BLaER1 treated with 17β-estradiol and CSF1 and Interleukin-3, amounts not matched to agents 10 nM and 100 nM (cell line): Measurements from ENCODE around the gene IGFN1.
A peak's percentile ranks its signal among the peaks of the same experiment; 100 is the strongest.

Source experiments
- H3K27ac ChIP-seq, 11 experiments: shearing (Covaris generic); formaldehyde crosslinking; 2 replicates each; pipeline ENCODE4 v1.8.1; 2022
- H3K27me3 ChIP-seq, 11 experiments: shearing (Covaris generic); formaldehyde crosslinking; 2 replicates each; pipeline ENCODE4 v1.8.1; 2022
- H3K36me3 ChIP-seq, 11 experiments: shearing (Covaris generic); formaldehyde crosslinking; 2 replicates each; pipeline ENCODE4 v1.8.1; 2022
- H3K4me1 ChIP-seq, 10 experiments: shearing (Covaris generic); formaldehyde crosslinking; 2 replicates each; pipeline ENCODE4 v1.8.1; 2022
- H3K4me2 ChIP-seq, 11 experiments: shearing (Covaris generic); formaldehyde crosslinking; 2 replicates each; pipeline ENCODE4 v1.8.1; 2022
- H3K4me3 ChIP-seq, 10 experiments: shearing (Covaris generic); formaldehyde crosslinking; 2 replicates each; pipeline ENCODE4 v1.8.1; 2022
- H3K9ac ChIP-seq, 11 experiments: shearing (Covaris generic); formaldehyde crosslinking; 2 replicates each; pipeline ENCODE4 v1.8.1; 2022
- H3K9me3 ChIP-seq, 11 experiments: shearing (Covaris generic); formaldehyde crosslinking; replicated peaks in 1 of 11; 2 replicates each; pipeline ENCODE4 v1.8.1; 2022
- H4K20me1 ChIP-seq, 11 experiments: shearing (Covaris generic); formaldehyde crosslinking; 2 replicates each; pipeline ENCODE4 v1.8.1; 2022
- Cebpa-rat ChIP-seq, 11 experiments: shearing (Covaris generic); IDR thresholded peaks; 2 replicates each; pipeline ENCODE4 v1.8.1; 2022

Gene IGFN1

DNA sequence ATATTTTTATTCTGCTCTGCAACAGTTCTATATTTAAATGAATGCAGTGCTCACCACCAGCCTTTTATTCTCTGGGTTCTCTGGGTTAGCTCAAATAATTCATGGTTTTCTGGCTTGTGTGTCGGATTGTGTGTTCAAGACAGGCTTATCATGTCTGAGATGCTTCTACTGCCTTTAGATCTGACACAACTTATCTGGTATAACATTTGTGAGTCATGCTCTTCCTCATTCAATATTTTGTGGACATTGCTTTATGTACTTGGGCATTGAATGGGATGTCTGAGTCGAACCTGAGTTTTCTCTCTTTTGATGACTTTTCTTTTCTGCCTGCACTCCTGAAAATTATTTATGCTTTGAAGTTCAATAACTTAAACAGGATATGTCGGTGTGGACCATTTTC, 75.1 kb downstream of the IGFN1 start:
- TF ChIP-seq Cebpa-rat (IDR thresholded peaks at IDR 0.05), result no peak
- no peak overlapping the region for H3K4me3 ChIP-seq
- H3K27ac ChIP-seq, result no peak overlapping the region
- no peaks in the 10 kb centered on the region for H4K20me1 ChIP-seq
- no peaks in the 10 kb centered on the region for H3K9me3 ChIP-seq
- H3K4me1 ChIP-seq, result peaks cover 8 to 28% (median 12%) of the 10 kb centered on the region in 10 experiments; a peak in 19 of 20 replicates
- H3K4me2 ChIP-seq, result no peak overlapping the region
- no peaks in the 10 kb centered on the region for H3K27me3 ChIP-seq
- no peaks in the 10 kb centered on the region for H3K36me3 ChIP-seq
- H3K9ac ChIP-seq, result no peak overlapping the region

DNA sequence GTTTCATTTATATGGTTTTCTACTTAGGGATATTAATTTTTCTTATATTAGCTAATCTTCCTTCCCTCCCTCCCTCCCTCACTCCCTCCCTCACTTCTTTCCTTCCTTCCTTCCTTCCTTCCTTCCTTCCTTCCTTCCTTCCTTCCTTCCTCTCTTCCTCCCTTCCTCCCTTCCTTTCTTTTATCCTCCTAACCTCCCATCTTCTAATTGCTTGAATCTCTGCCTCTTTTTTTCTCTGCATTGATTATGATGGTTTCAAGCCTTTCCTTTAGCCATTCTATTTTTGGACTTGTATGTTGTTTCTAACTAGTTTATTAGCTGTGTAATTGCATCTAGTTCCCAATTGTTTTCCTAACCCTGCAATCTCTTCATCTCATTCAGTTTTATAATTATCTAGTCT, 75.7 kb downstream of the IGFN1 start:
- no peaks in the 10 kb centered on the region for H3K36me3 ChIP-seq
- no peaks in the 10 kb centered on the region for H4K20me1 ChIP-seq
- no peak for TF ChIP-seq Cebpa-rat (IDR thresholded peaks at IDR 0.05)

DNA sequence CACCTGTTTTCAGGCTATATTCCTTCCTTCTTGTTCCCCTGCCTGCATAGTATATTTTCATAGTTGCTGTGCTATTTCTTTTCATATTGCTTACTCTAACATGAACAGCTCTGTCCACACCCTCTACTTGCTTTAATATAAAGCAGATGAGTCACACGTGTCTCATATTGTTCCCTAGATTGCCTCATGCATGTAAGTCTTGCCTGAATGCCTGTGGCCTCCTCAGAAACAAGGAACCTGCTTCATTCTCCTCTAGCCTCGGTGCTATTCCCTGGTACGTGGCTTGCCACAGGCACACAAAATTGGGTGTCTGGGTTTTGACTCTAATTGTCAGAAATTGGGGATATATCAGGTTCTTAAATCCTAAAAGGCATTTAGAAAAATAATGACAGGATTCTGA, 76.2 kb downstream of the IGFN1 start:
- H3K9me3 ChIP-seq, result no peaks in the 10 kb centered on the region
- H4K20me1 ChIP-seq, result no peaks in the 10 kb centered on the region
- H3K4me3 ChIP-seq, result no peak overlapping the region
- peak in 3 of 11 experiments; percentile 19 to 50 (median 47); a peak in 1 of 22 replicates for TF ChIP-seq Cebpa-rat (IDR thresholded peaks at IDR 0.05)
- peak overlapping the region in 1 of 11 experiments; percentile 13; a peak in 1 of 22 replicates for H3K27ac ChIP-seq
- H3K4me1 ChIP-seq, result peaks cover 8 to 28% (median 12%) of the 10 kb centered on the region in 10 experiments; a peak in 19 of 20 replicates
- no peaks in the 10 kb centered on the region for H3K27me3 ChIP-seq
- H3K36me3 ChIP-seq, result no peaks in the 10 kb centered on the region
- H3K4me2 ChIP-seq, result peak overlapping the region; percentile 13 to 63 (median 45); a peak in 17 of 22 replicates
- H3K9ac ChIP-seq, result no peak overlapping the region

More for the DNA sequence above, 75.7 kb downstream of the IGFN1 start:
- Histone ChIP-seq H3K27ac (peak overlapping the region in 1 of 11 experiments; percentile 13; a peak in 1 of 22 replicates), H3K27me3 (no peaks in the 10 kb centered on the region), H3K4me3 (no peak overlapping the region), H3K4me2 (peak overlapping the region; percentile 13 to 63 (median 45); a peak in 17 of 22 replicates), H3K9me3 (no peaks in the 10 kb centered on the region), H3K9ac (no peak overlapping the region), H3K4me1 (peaks cover 8 to 28% (median 12%) of the 10 kb centered on the region in 10 experiments; a peak in 19 of 20 replicates)

- H3K4me2 ChIP-seq, result peak overlapping the region in 2 of 11 experiments; percentile 50 to 53; a peak in 2 of 22 replicates
- no peaks in the 10 kb centered on the region for H3K27me3 ChIP-seq
- no peaks in the 10 kb centered on the region for H3K9me3 ChIP-seq
- no peak overlapping the region for H3K27ac ChIP-seq
- no peaks in the 10 kb centered on the region for H3K36me3 ChIP-seq
- H3K4me1 ChIP-seq, result peaks cover 8 to 28% (median 12%) of the 10 kb centered on the region in 10 experiments; a peak in 19 of 20 replicates
- no peak for TF ChIP-seq Cebpa-rat (IDR thresholded peaks at IDR 0.05)
- H4K20me1 ChIP-seq, result no peaks in the 10 kb centered on the region
- no peak overlapping the region for H3K9ac ChIP-seq
- no peak overlapping the region for H3K4me3 ChIP-seq
Measured at GRCh38 chr1:201267481-201268229, 77.0 kb downstream of the IGFN1 start.

DNA sequence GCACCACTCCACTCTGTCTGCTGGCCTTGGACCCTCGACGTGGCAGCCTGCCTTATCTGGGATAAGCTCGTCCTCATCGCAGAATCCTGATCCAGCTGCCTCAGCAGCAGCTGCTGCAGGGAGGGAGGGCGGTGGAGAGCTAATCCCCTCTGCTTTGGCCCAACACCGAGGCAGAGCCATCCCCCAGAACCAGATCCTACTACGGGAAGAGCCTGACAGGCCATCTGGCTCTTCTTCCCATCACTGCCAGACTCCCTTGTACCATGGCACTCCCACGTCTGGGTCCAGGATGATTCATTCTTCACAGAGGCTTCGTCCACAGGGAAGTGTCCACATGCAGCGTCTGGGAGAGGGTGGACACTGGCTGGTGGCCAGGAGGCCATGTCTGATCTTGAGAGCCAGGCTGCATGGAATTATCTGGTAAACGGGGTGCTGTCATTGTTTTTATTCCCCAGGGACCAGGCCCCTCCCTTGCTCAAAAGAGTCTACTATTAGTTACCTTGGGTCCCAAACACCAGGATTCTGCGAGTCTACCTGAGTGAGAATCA, 78.1 kb downstream of the IGFN1 start:
- no peaks in the 10 kb centered on the region for H3K9me3 ChIP-seq
- H3K27me3 ChIP-seq, result no peaks in the 10 kb centered on the region
- no peaks in the 10 kb centered on the region for H3K36me3 ChIP-seq
- no peak overlapping the region for H3K9ac ChIP-seq
- no peak overlapping the region for H3K4me2 ChIP-seq
- H3K4me3 ChIP-seq, result no peak overlapping the region
- TF ChIP-seq Cebpa-rat (IDR thresholded peaks at IDR 0.05), result no peak
- peaks cover 8 to 28% (median 12%) of the 10 kb centered on the region in 10 experiments; a peak in 19 of 20 replicates for H3K4me1 ChIP-seq
- no peak overlapping the region for H3K27ac ChIP-seq
- H4K20me1 ChIP-seq, result no peaks in the 10 kb centered on the region

GRCh38 chr1:201269281-201269680, 78.7 kb downstream of the IGFN1 start:
- no peak overlapping the region for H3K27ac ChIP-seq
- no peaks in the 10 kb centered on the region for H3K36me3 ChIP-seq
- no peaks in the 10 kb centered on the region for H3K27me3 ChIP-seq
- no peak overlapping the region for H3K4me2 ChIP-seq
- TF ChIP-seq Cebpa-rat (IDR thresholded peaks at IDR 0.05), result no peak
- H3K9ac ChIP-seq, result no peak overlapping the region
- peaks cover 8 to 28% (median 12%) of the 10 kb centered on the region in 10 experiments; a peak in 19 of 20 replicates for H3K4me1 ChIP-seq
- no peaks in the 10 kb centered on the region for H4K20me1 ChIP-seq
- H3K4me3 ChIP-seq, result no peak overlapping the region
- H3K9me3 ChIP-seq, result no peaks in the 10 kb centered on the region

DNA sequence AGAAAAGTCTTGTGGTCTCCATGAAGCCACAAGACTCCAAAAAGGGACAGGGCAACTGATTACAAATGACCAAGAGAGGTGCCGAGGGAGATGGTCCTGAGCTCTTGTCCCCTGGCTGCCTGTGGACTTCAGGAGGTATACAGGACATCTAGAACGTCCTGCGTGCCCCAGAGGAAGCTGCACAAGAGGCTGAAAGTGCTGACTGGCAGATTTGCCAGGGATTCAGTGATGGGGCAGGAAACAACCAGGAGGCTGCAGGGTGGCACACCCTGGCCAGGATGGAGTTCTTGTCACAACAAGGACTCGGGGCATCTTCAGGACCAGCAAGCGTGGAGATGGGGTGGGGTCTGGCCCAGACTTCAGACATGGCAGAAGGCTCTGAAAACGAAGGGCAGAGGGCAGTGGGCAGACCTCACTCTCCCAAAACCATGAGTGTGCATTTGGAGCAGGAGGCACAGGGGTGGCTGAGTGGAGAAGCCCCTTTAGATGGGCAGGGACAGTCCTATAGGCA, 79.3 kb downstream of the IGFN1 start:
- Histone ChIP-seq H3K9ac (no peak overlapping the region), H3K9me3 (no peaks in the 10 kb centered on the region), H3K4me2 (no peak overlapping the region), H3K27ac (no peak overlapping the region), H3K4me3 (no peak overlapping the region), H3K4me1 (peaks cover 8 to 35% (median 13%) of the 10 kb centered on the region in 10 experiments; a peak in 19 of 20 replicates), H3K27me3 (no peaks in the 10 kb centered on the region), H3K36me3 (no peaks in the 10 kb centered on the region), H4K20me1 (no peaks in the 10 kb centered on the region)
- TF ChIP-seq Cebpa-rat (IDR thresholded peaks at IDR 0.05), result no peak

GRCh38 chr1:201270616-201271390, 80.2 kb downstream of the IGFN1 start:
- H3K4me2 ChIP-seq, result no peak overlapping the region
- H3K4me3 ChIP-seq, result no peak overlapping the region
- no peak for TF ChIP-seq Cebpa-rat (IDR thresholded peaks at IDR 0.05)
- H3K9me3 ChIP-seq, result no peaks in the 10 kb centered on the region
- H3K36me3 ChIP-seq, result no peaks in the 10 kb centered on the region
- H3K27ac ChIP-seq, result no peak overlapping the region
- no peaks in the 10 kb centered on the region for H4K20me1 ChIP-seq
- H3K9ac ChIP-seq, result no peak overlapping the region
- no peaks in the 10 kb centered on the region for H3K27me3 ChIP-seq
- peaks cover 8 to 39% (median 18%) of the 10 kb centered on the region in 10 experiments; a peak in 19 of 20 replicates for H3K4me1 ChIP-seq

GRCh38 chr1:201272799-201273198, 82.2 kb downstream of the IGFN1 start:
- TF ChIP-seq Cebpa-rat (IDR thresholded peaks at IDR 0.05), result no peak
- H3K4me2 ChIP-seq, result no peak overlapping the region
- peaks cover 0 to 23% (median 9%) of the 10 kb centered on the region in 10 experiments; a peak in 14 of 20 replicates for H3K4me1 ChIP-seq
- H4K20me1 ChIP-seq, result no peaks in the 10 kb centered on the region
- H3K9ac ChIP-seq, result no peak overlapping the region
- no peaks in the 10 kb centered on the region for H3K36me3 ChIP-seq
- H3K4me3 ChIP-seq, result no peak overlapping the region
- no peak overlapping the region for H3K27ac ChIP-seq
- no peaks in the 10 kb centered on the region for H3K9me3 ChIP-seq
- no peaks in the 10 kb centered on the region for H3K27me3 ChIP-seq
